Upper lobe of left lung (tissue), 6 donors: ENCODE results near the gene GPD2. TPM values are rescaled to one million over a fixed set of nuclear protein-coding genes. Genes with fewer than 3 reads are reported as not detected.

Source experiments
- ATAC-seq, 2 donors: fragments of 200-7000 bp; cut with Tn5 transposase; one replicate each; pipeline ENCODE4 v1.9.1; 2022; ENCODE audit warnings: mild to moderate bottlenecking in 2 of 2, moderate library complexity in 2 of 2; ENCODE audit not compliant: low FRiP score in 2 of 2
- DNase-seq, 2 donors: peaks; one replicate each; pipeline ENCODE4 v3.0.0-alpha.2; 2019 to 2020
- H3K27ac ChIP-seq, 4 donors: fragments of 200-600 bp; sonication (generic); one replicate each; pipeline ENCODE4 v1.5.1; 2016 to 2019
- H3K27me3 ChIP-seq, 4 donors: fragments of 200-600 bp; sonication (generic); one replicate each; pipeline ENCODE4 v1.5.1; 2017 to 2019
- H3K36me3 ChIP-seq, 4 donors: fragments of 200-600 bp; sonication (generic); one replicate each; pipeline ENCODE4 v1.5.1; 2016 to 2019
- H3K4me1 ChIP-seq, 4 donors: fragments of 200-600 bp; sonication (generic); one replicate each; pipeline ENCODE4 v1.5.1; 2018 to 2019
- H3K4me3 ChIP-seq, 4 donors: fragments of 200-600 bp; sonication (generic); one replicate each; pipeline ENCODE4 v1.5.1; 2017 to 2019; ENCODE audit warnings: mild to moderate bottlenecking in 2 of 4, moderate library complexity in 1 of 4
- H3K9me3 ChIP-seq, 4 donors: fragments of 200-600 bp; sonication (generic); one replicate each; pipeline ENCODE4 v1.5.1; 2018 to 2019
- EP300 ChIP-seq, 4 donors: sonication (generic); formaldehyde crosslinking; IDR thresholded peaks; one replicate each; pipeline ENCODE4 v1.5.1; 2017; ENCODE audit warnings: antibody characterized with exemption in 4 of 4, control low read depth in 2 of 4
- POLR2A ChIP-seq, 4 donors: fragments of 450-650 bp; IDR thresholded peaks; one replicate each; pipeline ENCODE4 v1.5.1; 2016 to 2017; ENCODE audit warnings: antibody characterized with exemption in 4 of 4, mild to moderate bottlenecking in 2 of 4
- POLR2AphosphoS5 ChIP-seq, 2 donors: sonication (generic); formaldehyde crosslinking; IDR thresholded peaks; one replicate each; pipeline ENCODE4 v1.5.1; 2017; ENCODE audit warnings: antibody characterized with exemption in 2 of 2
- WGBS, 2 donors: methylation state at CpG; one replicate each; pipeline ENCODE4 v1.1.5; 2017 to 2018; 5-methylcytosine and 5-hydroxymethylcytosine counted together
- total RNA-seq, 6 donors: library from RNA; depleted of rRNA in 4 of 6; stranded (reverse); fragments of >200 nt in 4 of 6; gene quantifications; one replicate each; pipeline versions ENCODE4 v1.1.0 to v1.2.1, GENCODE V29; 2016 to 2021
- TF ChIP-seq, protein P1 (sequence below), 6 experiments: fragments of 450-650 bp in 4 of 6; fragments of 200-600 bp in 2 of 6; sonication (generic) in 2 of 6; IDR thresholded peaks; one replicate each; pipeline ENCODE4 v1.5.1; 2016 to 2019; ENCODE audit warnings: antibody characterized with exemption in 6 of 6
- donor health status: DM: no; HTN: no; CAD: no; lungs with moderate emphysema.
- donor health status: DM: no; HTN: yes; CAD: no; lungs with severe emphysema.

The GPD2 gene
- total RNA-seq, 6 donors from 2014 or later: 37.6 to 142 (median 44.2) TPM

DNA sequence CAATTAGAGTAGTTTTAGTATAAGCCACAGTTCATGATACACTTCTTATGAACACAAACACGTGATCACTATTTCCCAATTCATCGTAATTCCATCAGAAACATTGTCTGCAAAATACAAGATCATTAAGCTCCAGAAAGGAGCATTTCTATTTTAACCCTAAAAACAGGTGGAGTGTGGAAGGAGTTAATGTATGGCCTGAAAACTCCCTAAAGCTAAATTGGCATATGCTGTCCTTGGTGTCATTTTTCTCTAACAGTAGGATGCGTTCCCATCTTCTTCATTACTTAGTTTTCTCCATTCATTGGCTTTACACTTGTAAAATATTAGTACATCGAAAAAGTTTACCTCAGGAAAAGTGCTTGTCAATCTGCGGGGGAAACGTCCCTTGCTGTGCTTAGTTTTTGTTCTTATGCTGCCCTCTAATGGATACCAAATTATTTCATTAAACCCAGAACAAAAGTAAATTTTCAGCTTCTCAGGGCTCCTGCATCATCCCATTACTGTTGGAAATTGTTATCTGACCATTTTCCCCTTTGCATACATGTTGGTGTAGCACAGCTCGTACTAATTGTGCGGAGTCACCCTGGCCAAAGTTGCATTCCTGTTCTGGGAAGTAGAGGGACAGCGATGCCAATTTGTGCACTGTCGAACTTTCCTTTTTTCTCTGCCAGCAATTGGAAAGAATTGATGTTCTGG lies 153.4 kb downstream of the GPD2 start:
- Histone ChIP-seq H3K4me1 (peaks cover 0 to 6% (median 0%) of the 10 kb centered on the region in 4 donors), H3K4me3 (no peak overlapping the region), H3K9me3 (no peaks in the 10 kb centered on the region), H3K27me3 (no peaks in the 10 kb centered on the region), H3K27ac (no peak overlapping the region), H3K36me3 (peaks cover 0 to under 1% (median 0%) of the 10 kb centered on the region in 4 donors)
- DNase-seq: peak in 1 of 2 donors; percentile 23
- ATAC-seq: peak in 1 of 2 donors; percentile 63
- 40 to 41% methylated on average over 10 of the region's 10 CpGs for WGBS, 2 donors
- TF ChIP-seq, protein P1, sequence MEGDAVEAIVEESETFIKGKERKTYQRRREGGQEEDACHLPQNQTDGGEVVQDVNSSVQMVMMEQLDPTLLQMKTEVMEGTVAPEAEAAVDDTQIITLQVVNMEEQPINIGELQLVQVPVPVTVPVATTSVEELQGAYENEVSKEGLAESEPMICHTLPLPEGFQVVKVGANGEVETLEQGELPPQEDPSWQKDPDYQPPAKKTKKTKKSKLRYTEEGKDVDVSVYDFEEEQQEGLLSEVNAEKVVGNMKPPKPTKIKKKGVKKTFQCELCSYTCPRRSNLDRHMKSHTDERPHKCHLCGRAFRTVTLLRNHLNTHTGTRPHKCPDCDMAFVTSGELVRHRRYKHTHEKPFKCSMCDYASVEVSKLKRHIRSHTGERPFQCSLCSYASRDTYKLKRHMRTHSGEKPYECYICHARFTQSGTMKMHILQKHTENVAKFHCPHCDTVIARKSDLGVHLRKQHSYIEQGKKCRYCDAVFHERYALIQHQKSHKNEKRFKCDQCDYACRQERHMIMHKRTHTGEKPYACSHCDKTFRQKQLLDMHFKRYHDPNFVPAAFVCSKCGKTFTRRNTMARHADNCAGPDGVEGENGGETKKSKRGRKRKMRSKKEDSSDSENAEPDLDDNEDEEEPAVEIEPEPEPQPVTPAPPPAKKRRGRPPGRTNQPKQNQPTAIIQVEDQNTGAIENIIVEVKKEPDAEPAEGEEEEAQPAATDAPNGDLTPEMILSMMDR (IDR thresholded peaks at IDR 0.05): peak; percentile 12 to 59 (median 43)
- TF ChIP-seq EP300 (IDR thresholded peaks at IDR 0.05): no peak

DNA sequence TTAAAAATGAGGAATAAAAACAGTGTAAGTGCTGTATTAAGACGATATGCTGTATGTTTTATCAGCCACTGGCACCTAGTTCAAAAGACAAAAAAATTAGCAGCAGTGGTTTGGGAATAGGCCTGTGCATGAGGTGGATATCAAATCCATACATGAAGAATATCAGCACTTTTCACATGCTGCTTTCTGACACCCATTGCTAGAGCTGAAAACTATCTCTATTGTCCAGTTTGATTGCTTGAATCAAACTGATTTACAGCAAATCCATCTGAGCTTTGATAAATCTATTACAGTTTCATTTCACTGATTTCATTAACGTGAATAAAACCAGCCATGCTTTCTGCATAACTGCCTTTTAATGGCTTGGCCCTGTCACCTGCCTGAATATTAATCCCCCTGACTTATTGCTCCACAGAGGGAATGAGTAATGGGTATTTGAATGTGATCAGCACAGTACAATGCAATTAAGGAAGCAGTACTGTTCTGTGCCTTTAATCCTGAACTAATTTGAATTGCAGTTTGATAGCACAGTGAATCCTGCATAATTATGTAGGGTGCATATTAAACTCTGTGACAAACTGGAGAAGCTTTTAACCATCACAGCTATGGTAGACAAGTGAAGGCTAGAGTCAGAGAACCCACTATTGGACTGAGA lies 154.0 kb downstream of the GPD2 start:
- Histone ChIP-seq H3K4me1 (peaks cover 0 to 6% (median 0%) of the 10 kb centered on the region in 4 donors), H3K36me3 (no peaks in the 10 kb centered on the region), H3K4me3 (no peak overlapping the region), H3K27me3 (no peaks in the 10 kb centered on the region), H3K27ac (no peak overlapping the region), H3K9me3 (no peaks in the 10 kb centered on the region)
- ATAC-seq: no peak
- TF ChIP-seq EP300 (IDR thresholded peaks at IDR 0.05): no peak
- TF ChIP-seq, protein P1 (IDR thresholded peaks at IDR 0.05): no peak
- TF ChIP-seq POLR2AphosphoS5 (IDR thresholded peaks at IDR 0.05): no peak
- no peak for TF ChIP-seq POLR2A (IDR thresholded peaks at IDR 0.05)
- WGBS, 2 donors: 58 to 69% methylated on average over 2 of the region's 2 CpGs
- no peak for DNase-seq

DNA sequence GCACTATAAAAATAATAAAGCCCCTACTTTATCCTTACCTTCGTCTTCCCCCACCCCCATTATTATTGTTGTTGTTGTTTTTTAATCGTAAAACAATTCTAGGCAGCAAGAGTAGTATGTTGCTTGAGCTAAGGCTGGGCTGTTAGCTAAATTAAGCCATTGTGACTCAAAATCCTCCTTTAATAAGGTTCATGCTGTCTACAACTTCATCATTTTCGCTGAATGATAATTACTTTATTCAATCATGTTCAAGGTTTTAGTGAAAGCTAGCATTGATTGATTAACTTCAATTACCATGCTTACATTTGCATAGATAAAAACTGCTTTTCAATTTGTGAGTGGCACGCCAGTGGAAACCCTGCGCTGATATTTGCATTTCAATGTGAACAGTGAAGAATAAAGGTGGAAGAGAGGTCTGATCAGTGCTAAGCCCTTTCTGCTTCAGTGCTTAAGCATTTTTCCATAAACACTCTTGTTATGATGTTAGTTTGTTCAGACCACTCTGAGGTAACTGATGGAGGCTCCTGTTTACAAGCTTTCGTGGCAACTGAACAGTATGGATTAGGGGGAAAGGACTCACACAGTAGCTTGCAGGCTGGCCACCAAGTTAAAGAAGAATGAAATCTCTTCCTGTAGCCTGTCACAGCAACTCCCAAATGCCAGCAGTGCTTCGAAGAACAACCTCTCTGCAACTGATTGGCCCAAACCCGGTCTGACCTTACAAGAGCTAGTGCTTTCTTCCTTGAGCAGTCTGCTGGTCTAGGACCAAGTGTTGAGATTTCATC lies 156.8 kb downstream of the GPD2 start:
- H3K36me3 ChIP-seq: no peaks in the 10 kb centered on the region
- H3K4me1 ChIP-seq: peaks cover 0 to 6% (median 0%) of the 10 kb centered on the region in 4 donors
- no peak overlapping the region for H3K4me3 ChIP-seq
- no peak for TF ChIP-seq EP300 (IDR thresholded peaks at IDR 0.05)
- TF ChIP-seq POLR2A (IDR thresholded peaks at IDR 0.05): no peak
- H3K27me3 ChIP-seq: no peaks in the 10 kb centered on the region
- H3K27ac ChIP-seq: no peak overlapping the region
- H3K9me3 ChIP-seq: no peaks in the 10 kb centered on the region
- DNase-seq (no peak), ATAC-seq (no peak)
- WGBS, 2 donors: 83 to 87% methylated on average over 8 of the region's 8 CpGs

DNA sequence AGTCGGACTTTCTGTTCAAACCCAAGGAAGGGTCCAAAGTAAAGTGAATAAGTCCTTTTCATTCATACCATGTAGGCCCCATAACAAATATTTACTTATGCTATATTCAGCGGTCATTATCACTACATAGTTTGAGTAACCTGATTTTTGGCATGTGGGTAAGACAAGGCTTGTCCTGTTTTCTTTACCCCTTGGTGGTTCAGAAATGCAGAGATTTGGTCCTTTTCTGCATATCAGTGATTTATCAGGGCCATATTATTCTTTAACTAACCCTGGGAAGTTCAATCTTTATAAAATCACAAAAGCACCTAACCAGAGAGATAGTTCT lies 157.4 kb downstream of the GPD2 start:
- H3K4me3 ChIP-seq: no peak overlapping the region
- H3K27me3 ChIP-seq: no peaks in the 10 kb centered on the region
- no peaks in the 10 kb centered on the region for H3K36me3 ChIP-seq
- TF ChIP-seq, protein P1 (IDR thresholded peaks at IDR 0.05): no peak
- TF ChIP-seq EP300 (IDR thresholded peaks at IDR 0.05): no peak
- no peak for TF ChIP-seq POLR2A (IDR thresholded peaks at IDR 0.05)
- no peak for TF ChIP-seq POLR2AphosphoS5 (IDR thresholded peaks at IDR 0.05)
- ATAC-seq: no peak
- peaks cover 0 to 6% (median 0%) of the 10 kb centered on the region in 4 donors for H3K4me1 ChIP-seq
- no peaks in the 10 kb centered on the region for H3K9me3 ChIP-seq
- 64 to 89% methylated on average over 2 of the region's 2 CpGs for WGBS, 2 donors
- H3K27ac ChIP-seq: no peak overlapping the region
- no peak for DNase-seq

DNA sequence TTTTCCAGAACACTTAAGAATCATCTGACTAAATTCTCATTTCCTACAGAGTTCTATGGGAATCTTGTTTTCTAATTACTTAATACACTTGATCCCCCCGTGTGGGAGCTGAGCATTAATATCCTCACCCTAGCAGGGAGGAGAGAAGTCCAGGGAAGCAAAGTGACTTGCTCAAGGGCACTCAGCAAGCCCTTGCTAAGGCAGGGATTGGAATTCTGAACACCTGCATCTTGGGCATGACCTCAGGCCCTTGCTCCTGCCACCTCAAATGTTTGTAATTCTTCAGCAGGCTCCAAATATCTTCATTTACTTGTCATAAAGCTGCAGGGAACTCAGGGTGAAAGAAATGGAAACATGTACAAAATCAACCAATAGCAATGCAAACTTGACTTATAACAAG lies 162.4 kb downstream of the GPD2 start:
- Histone ChIP-seq H3K9me3 (no peaks in the 10 kb centered on the region), H3K4me1 (no peaks in the 10 kb centered on the region), H3K27ac (no peak overlapping the region), H3K36me3 (no peaks in the 10 kb centered on the region), H3K27me3 (no peaks in the 10 kb centered on the region), H3K4me3 (no peak overlapping the region)
- TF ChIP-seq POLR2AphosphoS5 (IDR thresholded peaks at IDR 0.05) (no peak), POLR2A (IDR thresholded peaks at IDR 0.05) (no peak), EP300 (IDR thresholded peaks at IDR 0.05) (no peak)
- TF ChIP-seq, protein P1 (IDR thresholded peaks at IDR 0.05): no peak
- ATAC-seq (no peak), DNase-seq (no peak)
- WGBS, 2 donors: 44 to 47% methylated on average over 1 of the region's 1 CpG
